HG03045 (cell line): ENCODE results near the gene RSPH9.
"Not testable (repeated sequence)": the region's sequence is repeated elsewhere in the genome, so short reads cannot be mapped to it uniquely, and the experiment has no call there.

Experiments used
- ATAC-seq: cut with Tn5 transposase; IDR thresholded peaks from one replicate; pipeline ENCODE4 v1.9.1; 2021; ENCODE audit warnings: mild to moderate bottlenecking, moderate library complexity; ENCODE audit not compliant: unreplicated experiment

RSPH9 gene

DNA sequence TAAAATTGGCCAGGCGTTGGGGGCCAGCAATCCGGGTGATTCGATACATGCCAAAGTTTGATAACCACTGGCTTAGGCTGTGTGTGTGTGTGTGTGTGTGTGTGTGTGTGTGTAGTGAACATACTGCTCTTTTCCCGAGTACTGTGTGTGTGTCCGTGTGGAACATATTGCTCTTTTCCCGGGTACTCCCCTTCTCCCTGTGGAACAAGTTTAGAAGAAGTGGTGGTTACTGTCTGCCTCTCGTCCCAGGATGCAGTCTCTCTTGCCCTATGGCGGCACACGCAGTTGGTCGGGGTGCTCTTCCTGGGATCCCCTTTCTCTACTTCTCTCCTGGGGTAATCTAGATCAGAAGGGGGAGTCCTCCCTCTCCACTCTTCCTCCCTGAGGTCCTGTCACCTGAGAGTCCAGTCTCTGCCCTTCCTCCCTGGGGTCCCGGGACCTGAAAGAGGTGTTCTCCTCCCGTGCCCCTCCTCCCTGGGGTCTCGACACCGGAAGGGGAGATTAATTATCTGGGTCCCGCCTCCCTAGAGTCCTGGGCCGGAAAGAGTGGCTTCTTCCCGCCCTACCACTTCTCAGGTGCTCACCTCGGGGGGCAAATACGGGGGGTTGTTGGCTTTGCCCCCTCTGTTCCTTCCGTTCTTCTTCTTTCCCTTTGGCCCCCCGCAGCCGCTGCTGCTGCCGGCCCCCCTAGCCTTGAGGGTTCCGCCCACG is 16.3 kb upstream of the RSPH9 start:
- ATAC-seq = peak; percentile 15

DNA sequence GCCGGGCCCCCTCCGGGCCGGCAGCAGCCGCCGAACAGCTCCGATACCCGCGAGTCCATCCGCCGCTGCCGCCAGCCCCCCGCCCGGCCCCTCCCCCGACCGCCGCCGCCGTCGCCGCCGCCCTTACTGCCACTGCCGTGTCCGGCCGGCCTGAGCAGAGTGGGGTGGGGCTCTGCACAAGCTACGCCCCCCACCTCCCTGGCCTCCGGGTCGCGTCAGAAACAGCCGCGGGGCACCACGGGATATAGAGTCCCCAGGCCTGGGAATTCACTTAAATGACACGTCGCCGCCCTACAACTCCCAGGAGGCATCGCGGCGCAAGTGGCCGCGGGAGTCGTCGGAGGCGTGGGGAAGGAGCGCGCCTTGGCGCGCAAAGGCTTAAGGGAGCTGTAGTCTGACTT is 15.7 kb upstream of the RSPH9 start, which contains the start of gene GTPBP2:
Gene GTPBP2 (minus strand): TSS at position 161 of the 401 bp plus-strand sequence. CDS start 102 bp downstream, at position 59.
- ATAC-seq = peak; percentile 85

DNA sequence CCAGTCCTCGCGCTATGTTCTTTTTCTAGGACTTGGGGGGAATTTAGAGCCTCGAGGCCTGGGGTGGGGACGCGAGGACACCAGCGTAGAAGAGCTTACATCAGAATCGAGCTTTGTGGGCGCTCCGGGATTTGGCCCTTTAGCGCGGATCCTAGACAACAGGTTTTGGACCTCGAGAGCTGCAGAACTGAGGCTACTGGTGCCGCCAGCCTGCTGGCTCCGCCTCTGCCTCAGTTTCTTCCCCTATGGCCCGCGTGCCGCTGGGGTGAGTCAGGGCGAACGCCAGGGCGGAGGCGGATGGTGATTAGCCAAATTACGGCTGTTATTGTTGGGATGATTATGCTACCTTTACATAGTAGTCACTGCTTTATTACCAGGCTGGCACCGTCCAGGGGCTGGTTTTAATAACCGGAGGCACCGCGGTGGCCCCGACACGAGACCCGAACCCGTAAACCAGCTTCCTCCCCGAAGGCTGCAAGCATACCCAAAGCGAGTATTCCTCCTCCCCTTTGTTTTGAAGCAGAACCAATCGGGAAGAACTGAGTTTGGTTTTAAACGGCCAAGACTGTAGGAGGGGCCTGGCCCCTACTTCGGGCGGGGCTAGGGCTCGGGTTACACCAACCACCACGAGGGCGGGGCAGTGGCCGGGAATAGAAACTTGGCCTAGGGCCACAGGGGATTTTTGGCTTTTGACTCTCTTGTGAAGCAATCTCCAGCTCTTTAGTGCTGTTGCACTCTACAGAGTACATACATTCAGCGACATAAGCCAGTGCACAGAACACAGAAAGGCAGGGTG is 15.1 kb upstream of the RSPH9 start:
- peak; percentile 65 for ATAC-seq

DNA sequence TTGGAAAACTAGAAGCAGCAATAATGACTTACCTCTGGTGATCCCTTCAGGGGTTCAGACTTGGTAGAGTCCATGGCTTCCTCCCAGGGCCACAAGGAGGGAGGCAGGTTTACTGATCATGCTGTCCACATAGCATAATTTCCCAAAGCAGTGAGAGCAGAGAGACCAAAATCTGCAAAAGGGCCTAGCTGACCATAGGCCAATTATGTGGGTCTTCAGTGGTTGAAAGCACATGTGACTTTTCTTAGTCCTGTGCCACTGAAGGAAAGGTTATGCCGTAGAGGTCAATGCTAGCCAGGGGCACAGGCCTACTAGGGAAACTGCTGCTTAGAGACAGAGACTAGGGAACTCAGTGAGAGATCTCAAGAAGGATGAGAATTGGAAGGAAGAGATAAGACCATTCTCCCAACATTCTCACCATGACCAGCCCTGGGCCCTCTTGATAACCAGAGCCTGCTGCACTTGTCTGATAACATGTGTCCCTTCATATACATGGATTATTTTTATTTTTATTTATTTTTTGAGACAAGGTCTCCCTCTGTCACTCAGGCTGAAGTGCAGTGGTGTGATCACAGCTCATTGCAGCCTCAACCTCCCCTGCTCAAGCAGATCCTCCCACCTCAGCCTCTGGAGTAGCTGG is 13.7 kb upstream of the RSPH9 start:
- ATAC-seq = no peak

DNA sequence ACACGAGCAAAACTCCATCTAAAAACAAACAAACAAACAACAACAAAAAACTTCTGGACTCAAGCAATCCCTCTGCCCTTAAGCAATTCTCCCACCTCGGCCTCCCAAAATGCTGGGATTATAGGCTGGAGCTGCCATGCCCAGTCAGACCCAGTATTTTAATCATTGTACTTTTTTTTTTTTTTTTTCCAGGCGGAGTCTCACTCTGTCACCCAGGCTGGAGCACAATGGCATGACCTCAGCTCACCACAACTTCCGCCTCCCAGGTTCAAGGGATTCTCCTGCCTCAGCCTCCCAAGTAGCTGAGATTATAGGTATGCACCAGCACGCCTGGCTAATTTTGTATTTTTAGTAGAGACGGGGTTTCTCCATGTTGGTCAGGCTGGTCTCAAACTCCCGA is 11.8 kb upstream of the RSPH9 start:
- ATAC-seq = not testable (repeated sequence)

DNA sequence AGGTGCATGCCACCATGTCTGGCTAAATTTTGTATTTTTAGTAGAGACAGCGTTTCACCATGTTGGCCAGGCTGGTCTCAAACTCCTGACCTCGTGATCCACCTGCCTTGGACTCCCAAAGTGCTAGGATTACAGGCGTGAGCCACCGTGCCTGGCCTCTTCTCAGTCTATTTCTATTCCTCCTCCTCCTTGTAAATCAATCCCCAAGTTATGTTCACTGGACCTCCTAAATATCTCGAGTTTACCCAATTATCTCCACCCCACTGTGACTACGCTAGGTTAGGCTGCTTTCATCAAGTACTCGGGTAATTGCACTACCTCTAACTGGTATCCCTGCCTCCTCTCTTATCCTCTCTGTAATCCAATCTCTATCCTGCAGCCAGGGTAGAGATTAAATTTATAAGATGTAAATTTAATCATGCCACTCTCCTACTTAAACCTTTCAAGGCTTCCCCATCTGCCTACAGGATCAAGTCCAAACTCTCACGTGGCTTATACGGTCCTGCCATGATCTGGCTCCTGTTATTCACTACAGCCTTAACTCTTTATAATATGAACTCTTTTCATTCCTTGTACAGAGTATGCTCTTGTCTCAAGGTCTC is 10.0 kb upstream of the RSPH9 start:
- no peak for ATAC-seq

DNA sequence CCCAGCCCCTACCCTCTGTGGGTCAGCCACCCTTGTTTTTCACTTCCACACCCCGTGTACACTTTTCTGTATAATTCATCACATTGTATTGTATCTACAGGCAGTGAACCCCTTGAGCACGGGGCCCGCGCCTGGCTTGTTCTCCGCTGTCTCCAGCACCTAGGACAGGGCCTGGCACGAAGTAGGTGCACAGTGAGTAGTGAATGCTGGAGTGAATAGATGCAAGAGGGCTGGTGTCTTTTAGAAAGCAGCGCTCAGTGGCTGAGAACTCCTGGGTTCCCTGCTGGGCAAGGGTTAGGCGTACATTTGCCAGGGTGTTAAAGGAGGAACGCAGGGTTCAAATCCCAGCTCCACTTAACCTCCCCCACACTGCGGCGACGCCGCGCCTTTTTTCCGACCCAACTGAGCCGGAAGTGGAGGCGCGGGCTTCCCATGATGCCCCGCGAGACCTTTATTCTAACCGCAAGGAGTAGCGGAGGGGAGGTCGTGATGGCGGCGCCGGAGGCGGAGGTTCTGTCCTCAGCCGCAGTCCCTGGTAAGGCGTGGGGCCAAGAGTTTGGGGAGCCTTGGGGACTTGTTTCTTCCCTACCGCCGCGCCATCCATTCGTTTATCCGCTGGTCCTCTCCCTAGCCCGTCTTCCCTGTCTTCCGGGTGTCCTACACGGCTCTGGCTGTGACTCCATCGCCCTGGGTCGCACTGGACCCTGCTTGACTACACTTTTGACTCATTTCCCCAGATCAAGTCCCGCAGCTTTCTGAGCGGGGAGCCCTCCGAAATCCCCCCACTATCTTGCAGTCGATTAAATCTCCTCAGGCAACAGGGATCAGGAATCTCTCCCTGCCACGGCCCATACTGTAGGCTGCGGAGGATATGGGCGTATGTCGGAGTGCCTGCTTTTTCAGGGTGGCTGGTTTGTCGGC is 9.2 kb upstream of the RSPH9 start, which contains the start of gene MAD2L1BP:
Gene MAD2L1BP (plus strand): TSS at position 454 of the 921 bp plus-strand sequence. CDS start 36 bp downstream, at position 490.
- peak; percentile 85 for ATAC-seq

DNA sequence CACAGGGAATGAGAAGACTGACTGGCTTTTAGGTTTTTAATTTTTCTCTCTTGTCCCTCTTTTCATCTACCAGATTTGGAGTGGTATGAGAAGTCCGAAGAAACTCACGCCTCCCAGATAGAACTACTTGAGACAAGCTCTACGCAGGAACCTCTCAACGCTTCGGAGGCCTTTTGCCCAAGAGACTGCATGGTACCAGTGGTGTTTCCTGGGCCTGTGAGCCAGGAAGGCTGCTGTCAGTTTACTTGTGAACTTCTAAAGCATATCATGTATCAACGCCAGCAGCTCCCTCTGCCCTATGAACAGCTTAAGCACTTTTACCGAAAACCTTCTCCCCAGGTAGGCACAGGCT is 8.6 kb upstream of the RSPH9 start:
- no peak for ATAC-seq

DNA sequence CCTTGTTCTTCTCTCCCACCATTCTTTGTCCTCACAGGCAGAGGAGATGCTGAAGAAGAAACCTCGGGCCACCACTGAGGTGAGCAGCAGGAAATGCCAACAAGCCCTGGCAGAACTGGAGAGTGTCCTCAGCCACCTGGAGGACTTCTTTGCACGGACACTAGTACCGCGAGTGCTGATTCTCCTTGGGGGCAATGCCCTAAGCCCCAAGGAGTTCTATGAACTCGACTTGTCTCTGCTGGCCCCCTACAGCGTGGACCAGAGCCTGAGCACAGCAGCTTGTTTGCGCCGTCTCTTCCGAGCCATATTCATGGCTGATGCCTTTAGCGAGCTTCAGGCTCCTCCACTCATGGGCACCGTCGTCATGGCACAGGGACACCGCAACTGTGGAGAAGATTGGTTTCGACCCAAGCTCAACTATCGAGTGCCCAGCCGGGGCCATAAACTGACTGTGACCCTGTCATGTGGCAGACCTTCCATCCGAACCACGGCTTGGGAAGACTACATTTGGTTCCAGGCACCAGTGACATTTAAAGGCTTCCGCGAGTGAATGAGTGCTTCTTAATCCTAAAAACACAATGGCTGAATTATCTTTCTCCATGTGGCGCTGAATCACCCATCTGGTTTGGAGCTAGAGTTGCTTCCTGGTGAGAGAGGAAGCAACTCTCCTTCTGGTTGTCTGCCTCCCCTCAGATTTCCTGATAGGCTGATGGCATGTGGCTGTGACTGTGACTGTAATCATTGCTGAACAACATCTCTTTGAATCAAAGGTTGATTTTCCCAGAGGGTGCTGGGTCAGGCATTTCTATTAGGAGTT is 4.6 kb upstream of the RSPH9 start:
- ATAC-seq = no peak

DNA sequence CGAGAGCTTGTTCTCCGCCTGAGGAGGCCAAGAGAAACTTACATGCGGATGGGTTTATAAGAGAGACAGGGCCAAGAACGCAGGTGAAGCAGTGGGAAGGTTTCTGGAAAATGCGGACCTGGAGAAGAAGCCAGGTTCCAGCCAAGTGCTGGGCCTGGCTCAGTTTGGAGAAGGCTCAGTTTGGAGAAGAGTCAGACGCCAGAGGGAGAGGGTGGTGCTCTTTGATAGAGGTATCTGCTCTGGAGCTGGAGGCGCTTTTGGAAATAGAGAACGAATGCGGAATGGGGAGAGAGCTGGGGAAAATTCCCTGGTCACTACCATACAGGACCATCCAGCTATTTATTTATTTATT is 753 bp downstream of the RSPH9 start:
- ATAC-seq = no peak

DNA sequence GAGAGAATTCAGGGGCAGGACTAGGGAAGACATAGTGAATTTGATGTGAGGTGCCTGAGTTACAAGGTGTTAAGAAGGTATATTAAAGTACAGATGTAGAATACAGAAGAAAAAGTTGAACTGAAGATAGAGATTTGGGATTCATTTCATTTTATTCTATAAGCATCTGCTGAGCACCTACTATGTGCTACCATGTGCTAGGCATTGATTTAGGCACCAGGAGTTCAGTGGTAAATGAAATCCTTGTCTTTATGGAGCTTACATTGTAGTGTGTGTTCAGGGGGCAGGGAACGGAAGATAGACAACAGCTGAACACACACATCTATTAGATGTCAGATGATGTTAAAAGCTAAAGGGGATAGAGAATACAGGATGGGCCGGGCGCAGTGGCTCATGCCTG is 2.8 kb downstream of the RSPH9 start:
- ATAC-seq = no peak

DNA sequence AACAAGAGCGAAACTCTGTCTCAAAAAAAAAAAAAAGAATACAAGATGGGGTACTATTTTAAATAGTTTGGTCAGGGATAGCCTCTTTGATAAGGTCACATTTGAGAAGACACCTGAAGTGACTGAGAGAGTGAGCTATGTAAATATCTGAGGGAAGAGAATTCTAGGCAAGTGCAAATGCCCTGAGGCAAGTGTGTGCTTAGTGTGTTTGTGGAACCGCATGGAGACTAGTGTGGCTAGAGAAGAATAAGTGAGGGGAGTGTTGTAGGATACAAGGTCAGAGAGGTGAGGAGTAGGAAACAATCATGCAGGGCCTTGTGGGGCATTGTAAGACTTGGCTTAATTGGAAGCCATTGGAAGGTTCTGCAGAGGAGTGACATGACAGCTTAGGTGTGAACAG is 3.4 kb downstream of the RSPH9 start:
- no peak for ATAC-seq

DNA sequence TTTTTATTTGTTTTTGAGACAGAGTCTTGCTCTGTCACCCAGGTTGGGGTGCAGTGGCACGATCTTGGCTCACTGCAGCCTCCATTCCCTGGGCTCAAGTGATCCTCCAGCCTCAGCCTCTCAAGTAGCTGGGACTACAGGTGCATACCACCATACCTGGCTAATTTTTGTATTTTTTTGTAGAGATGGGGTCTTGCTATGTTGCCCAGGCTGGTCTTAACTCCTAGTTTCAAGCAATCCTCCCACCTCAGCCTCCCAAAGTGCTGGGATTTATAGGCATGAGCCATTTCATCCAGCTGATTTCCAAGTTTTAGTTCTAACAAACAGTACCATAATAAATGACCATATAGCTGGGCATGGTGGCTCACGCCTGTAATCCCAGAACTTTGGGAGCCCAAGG is 8.0 kb downstream of the RSPH9 start:
- not testable (repeated sequence) for ATAC-seq

DNA sequence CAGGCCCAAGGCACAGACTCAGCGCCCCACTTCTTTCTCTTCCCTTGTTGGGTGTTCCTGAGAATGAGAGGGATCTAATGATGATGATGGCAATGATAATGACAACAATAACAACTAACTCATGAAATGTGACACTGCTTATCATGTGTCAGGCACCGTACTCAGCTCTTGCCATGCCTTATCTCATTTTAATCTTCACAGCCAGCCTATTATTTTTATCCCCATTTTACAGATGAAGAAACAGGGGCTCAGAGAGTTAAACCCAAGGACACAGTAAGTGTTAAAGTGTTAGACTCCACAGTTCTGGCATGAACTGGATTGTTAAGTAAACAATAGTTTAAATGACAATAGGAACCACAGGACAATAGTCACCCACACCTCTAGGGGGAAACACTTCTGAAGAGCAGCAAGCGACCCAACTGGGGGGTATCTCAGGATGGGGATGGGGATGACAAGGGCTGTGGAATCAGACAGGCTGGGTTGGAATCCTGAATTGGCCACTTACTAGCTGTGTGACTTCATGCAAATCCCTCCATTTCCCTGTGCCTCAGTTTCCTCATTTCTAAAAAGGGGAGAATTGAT is 12.5 kb downstream of the RSPH9 start:
- no peak for ATAC-seq

DNA sequence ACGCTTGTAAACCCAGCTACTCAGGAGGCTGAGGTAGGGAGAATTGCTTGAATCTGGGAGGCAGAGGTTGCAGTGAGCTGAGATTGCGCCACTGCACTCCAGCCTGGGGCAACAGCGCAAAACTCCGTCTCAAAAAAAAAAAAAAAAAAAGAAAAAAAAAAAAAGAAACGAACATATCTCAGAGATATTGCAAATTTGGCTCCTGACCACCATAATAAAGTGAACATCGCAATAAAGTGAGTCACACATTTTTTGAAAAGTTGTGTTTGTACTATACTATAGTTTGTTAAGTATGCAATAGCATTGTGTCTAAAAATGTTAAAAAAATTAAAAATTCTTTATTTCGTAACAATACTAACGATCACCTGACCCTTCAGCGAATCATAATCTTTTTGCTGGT is 13.3 kb downstream of the RSPH9 start:
- ATAC-seq = no peak

DNA sequence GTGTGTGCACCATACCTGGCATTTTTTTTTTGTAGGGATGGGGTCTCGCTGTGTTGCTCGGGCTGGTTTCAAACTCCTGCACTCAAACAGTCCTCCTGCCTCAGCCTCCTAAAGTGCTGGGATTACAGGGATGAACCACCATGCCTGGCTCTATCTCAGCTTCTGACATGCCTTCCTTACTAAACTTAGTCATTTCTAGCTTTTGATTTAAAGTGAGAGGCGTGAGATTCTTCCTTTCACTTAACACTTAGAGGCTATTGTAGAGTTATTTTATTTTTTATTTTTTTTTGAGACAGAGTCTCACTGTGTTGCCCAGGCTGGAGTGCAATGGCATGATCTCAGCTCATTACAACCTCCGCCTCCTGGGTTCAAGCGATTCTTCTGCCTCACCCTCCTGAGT is 18.1 kb downstream of the RSPH9 start:
- not testable (repeated sequence) for ATAC-seq

DNA sequence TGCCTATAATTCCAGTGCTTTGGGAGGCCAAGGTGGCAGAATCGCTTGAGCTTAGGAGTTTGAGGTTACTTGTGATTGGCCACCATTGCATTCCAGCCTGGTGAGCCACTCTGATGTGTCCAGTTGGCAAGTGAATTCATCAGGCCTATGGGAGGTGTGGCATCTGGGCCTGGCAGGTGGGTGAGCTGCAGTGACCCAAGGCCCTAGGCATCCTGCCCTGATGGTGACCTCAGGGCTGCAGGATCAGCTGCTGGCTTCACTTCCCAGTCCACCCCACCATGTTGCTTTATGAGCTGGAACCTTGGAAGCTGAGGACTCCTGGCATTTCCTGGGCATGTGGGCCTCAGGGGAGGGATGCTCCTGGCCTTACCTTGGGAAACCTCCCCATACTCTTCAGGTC is 20.5 kb downstream of the RSPH9 start:
- ATAC-seq = no peak

DNA sequence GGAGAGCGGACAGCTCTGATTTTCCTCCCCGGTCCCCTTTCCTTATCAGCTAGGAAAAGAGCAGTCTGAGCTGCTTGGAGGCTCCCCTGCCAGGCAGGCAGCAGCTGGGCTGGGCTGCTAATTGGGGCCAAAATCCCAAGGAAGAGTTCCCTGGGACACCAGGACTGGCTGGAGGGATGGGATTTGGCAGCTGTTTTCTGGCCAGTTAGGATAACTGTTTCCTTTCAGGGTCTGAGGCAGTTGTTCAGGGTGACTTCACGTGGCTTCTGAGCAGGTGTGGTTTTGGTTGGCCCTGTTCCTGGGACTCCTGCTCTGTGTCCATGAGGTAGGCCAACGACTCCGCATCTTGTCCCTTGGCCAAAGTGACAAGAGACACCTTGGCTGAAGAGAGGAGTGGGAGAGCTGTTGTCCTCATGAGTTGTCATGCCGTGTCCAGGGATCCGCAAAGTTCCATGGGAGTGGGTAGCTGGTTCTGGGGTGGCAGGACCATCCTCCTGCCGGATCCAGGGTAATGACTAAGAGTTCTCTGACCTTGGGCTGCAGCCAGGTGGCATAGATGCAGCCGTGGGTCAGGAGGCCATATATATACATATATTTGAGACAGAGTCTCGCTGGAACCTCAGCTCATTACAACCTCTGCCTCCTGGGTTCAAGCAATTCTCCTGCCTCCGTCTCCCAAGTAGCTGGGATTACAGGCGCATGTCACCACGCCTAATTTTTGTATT is 21.5 kb downstream of the RSPH9 start:
- ATAC-seq = no peak
